ENCODE results near the gene FAM234A. TPM values are rescaled to one million over a fixed set of nuclear protein-coding genes. Genes with fewer than 3 reads are reported as not detected.

FAM234A gene
- polyA plus RNA-seq, 1 experiment, result 42.7 TPM

- Histone ChIP-seq H3K27ac (ENCODE audit: low read depth, low read length) (no peak overlapping the region), H3K27me3 (ENCODE audit: control insufficient read depth, insufficient read depth, low read length) (no peaks in the 10 kb centered on the region), H3K9me3 (ENCODE audit: control insufficient read depth, insufficient read depth, low read length) (no peaks in the 10 kb centered on the region), H3K4me3 (ENCODE audit: low read depth, low read length) (no peak overlapping the region)
- POLR2A ChIA-PET, result no interaction called here
- DNase-seq (ENCODE audit: low read depth, low spot score), result no peak
- TF ChIP-seq CTCF (IDR thresholded peaks at IDR 0.05; ENCODE audit: low read depth, low read length), result no peak
- CTCF ChIA-PET, result no interaction called here
Observed at GRCh38 chr16:307691-308312, 73.2 kb downstream of the FAM234A start.

GRCh38 chr16:309476-309875, 74.9 kb downstream of the FAM234A start:
- CTCF ChIA-PET, result no interaction called here
- H3K4me3 ChIP-seq (ENCODE audit: low read depth, low read length), result no peak overlapping the region
- no peak overlapping the region for H3K27ac ChIP-seq (ENCODE audit: low read depth, low read length)
- TF ChIP-seq CTCF (IDR thresholded peaks at IDR 0.05; ENCODE audit: low read depth, low read length), result no peak
- no peaks in the 10 kb centered on the region for H3K9me3 ChIP-seq (ENCODE audit: control insufficient read depth, insufficient read depth, low read length)
- no peak for DNase-seq (ENCODE audit: low read depth, low spot score)
- POLR2A ChIA-PET, result no interaction called here
- no peaks in the 10 kb centered on the region for H3K27me3 ChIP-seq (ENCODE audit: control insufficient read depth, insufficient read depth, low read length)

- no peak for DNase-seq (ENCODE audit: low read depth, low spot score)
- ChIA-PET POLR2A (no interaction called here), CTCF (no interaction called here)
- Histone ChIP-seq H3K9me3 (ENCODE audit: control insufficient read depth, insufficient read depth, low read length) (no peaks in the 10 kb centered on the region), H3K27me3 (ENCODE audit: control insufficient read depth, insufficient read depth, low read length) (no peaks in the 10 kb centered on the region), H3K4me3 (ENCODE audit: low read depth, low read length) (no peak overlapping the region), H3K27ac (ENCODE audit: low read depth, low read length) (no peak overlapping the region)
- no peak for TF ChIP-seq CTCF (IDR thresholded peaks at IDR 0.05; ENCODE audit: low read depth, low read length)
Observed at GRCh38 chr16:311725-312124, 77.1 kb downstream of the FAM234A start.

GRCh38 chr16:314351-314750, 79.7 kb downstream of the FAM234A start:
- Histone ChIP-seq H3K9me3 (ENCODE audit: control insufficient read depth, insufficient read depth, low read length) (no peaks in the 10 kb centered on the region), H3K27ac (ENCODE audit: low read depth, low read length) (no peak overlapping the region), H3K4me3 (ENCODE audit: low read depth, low read length) (no peak overlapping the region), H3K27me3 (ENCODE audit: control insufficient read depth, insufficient read depth, low read length) (no peaks in the 10 kb centered on the region)
- no peak for DNase-seq (ENCODE audit: low read depth, low spot score)
- ChIA-PET POLR2A (no interaction called here), CTCF (no interaction called here)
- TF ChIP-seq CTCF (IDR thresholded peaks at IDR 0.05; ENCODE audit: low read depth, low read length), result no peak

GRCh38 chr16:314795-315299, 80.2 kb downstream of the FAM234A start:
- POLR2A ChIA-PET, result no interaction called here
- CTCF ChIA-PET, result no interaction called here

More at GRCh38 chr16:314795-315299, 80.2 kb downstream of the FAM234A start:
- no peak for DNase-seq (ENCODE audit: low read depth, low spot score)
- H3K27me3 ChIP-seq (ENCODE audit: control insufficient read depth, insufficient read depth, low read length), result no peaks in the 10 kb centered on the region
- TF ChIP-seq CTCF (IDR thresholded peaks at IDR 0.05; ENCODE audit: low read depth, low read length), result no peak
- H3K4me3 ChIP-seq (ENCODE audit: low read depth, low read length), result no peak overlapping the region
- H3K9me3 ChIP-seq (ENCODE audit: control insufficient read depth, insufficient read depth, low read length), result no peaks in the 10 kb centered on the region
- H3K27ac ChIP-seq (ENCODE audit: low read depth, low read length), result no peak overlapping the region

Other genes starting within 250 kb of the FAM234A start
- gene POLR3K, start 181.2 kb upstream of the FAM234A start, polyA plus RNA-seq (2011; rRNA removed), result 13.7 and 14.4 TPM in 2 replicates
- 38.8 and 42.3 TPM in 2 replicates for gene SNRNP25, start 181.0 kb upstream of the FAM234A start, polyA plus RNA-seq (2011; rRNA removed)
- gene RHBDF1, start 162.2 kb upstream of the FAM234A start, polyA plus RNA-seq (2011; rRNA removed), result 50.2 and 61.7 TPM in 2 replicates
- gene MPG, start 156.6 kb upstream of the FAM234A start, polyA plus RNA-seq (2011; rRNA removed), result 47.3 and 78.3 TPM in 2 replicates
- gene NPRL3, start 96.1 kb upstream of the FAM234A start, polyA plus RNA-seq (2011; rRNA removed), result 11.0 and 14.9 TPM in 2 replicates
- gene HBZ, start 82.2 kb upstream of the FAM234A start, polyA plus RNA-seq (2011; rRNA removed), result not detected in 2 replicates
- gene HBM, start 68.8 kb upstream of the FAM234A start, polyA plus RNA-seq (2011; rRNA removed), result not detected in 2 replicates
- not detected in 2 replicates for gene HBA2, start 61.9 kb upstream of the FAM234A start, polyA plus RNA-seq (2011; rRNA removed)
- gene HBA1, start 58.1 kb upstream of the FAM234A start, polyA plus RNA-seq (2011; rRNA removed), result not detected in 2 replicates
- not detected in 2 replicates for gene HBQ1, start 54.4 kb upstream of the FAM234A start, polyA plus RNA-seq (2011; rRNA removed)
- gene LUC7L, start 5.4 kb upstream of the FAM234A start, polyA plus RNA-seq (2011; rRNA removed), result 37.6 and 47.2 TPM in 2 replicates
- gene RGS11, start 41.1 kb downstream of the FAM234A start, polyA plus RNA-seq (2011; rRNA removed), result 0.30 and 0.33 TPM in 2 replicates
- not detected in 2 replicates for gene ARHGDIG, start 45.8 kb downstream of the FAM234A start, polyA plus RNA-seq (2011; rRNA removed)
- gene PDIA2, start 48.3 kb downstream of the FAM234A start, polyA plus RNA-seq (2011; rRNA removed), result 0.42 and 0.45 TPM in 2 replicates
- gene AXIN1, start 117.9 kb downstream of the FAM234A start, polyA plus RNA-seq (2011; rRNA removed), result 3.5 and 4.7 TPM in 2 replicates
- gene MRPL28, start 135.7 kb downstream of the FAM234A start, polyA plus RNA-seq (2011; rRNA removed), result 144 and 157 TPM in 2 replicates
- gene PGAP6, start 147.2 kb downstream of the FAM234A start, polyA plus RNA-seq (2011; rRNA removed), result 40.8 and 68.0 TPM in 2 replicates
- gene NME4, start 162.4 kb downstream of the FAM234A start, polyA plus RNA-seq (2011; rRNA removed), result 156 and 198 TPM in 2 replicates
- gene DECR2, start 167.1 kb downstream of the FAM234A start, polyA plus RNA-seq (2011; rRNA removed), result 11.6 and 16.0 TPM in 2 replicates
- 6.9 and 9.7 TPM in 2 replicates for gene RAB11FIP3, start 190.8 kb downstream of the FAM234A start, polyA plus RNA-seq (2011; rRNA removed)

Measured in AG04450 (cell line).